A204.1 (cell line): ENCODE data around the gene INAFM2.

Experiments
- FAIRE-seq: peaks from 2 replicates; lab custom pipeline; 2012; peaks lifted over from hg19 to GRCh38; lab: Jason Lieb, UNC

Gene INAFM2

GRCh38 chr15:40287968-40288367, 35.5 kb upstream of the INAFM2 start:
- FAIRE-seq = no peak

- no peak for FAIRE-seq
Measured at GRCh38 chr15:40289140-40289775, 34.2 kb upstream of the INAFM2 start.

- no peak for FAIRE-seq
Measured at GRCh38 chr15:40290545-40290917, 33.0 kb upstream of the INAFM2 start.

- FAIRE-seq = no peak
Measured at GRCh38 chr15:40290918-40291574, 32.4 kb upstream of the INAFM2 start.

GRCh38 chr15:40292246-40292645, 31.2 kb upstream of the INAFM2 start:
- FAIRE-seq = no peak

- FAIRE-seq = no peak
Measured at GRCh38 chr15:40293006-40293405, 30.5 kb upstream of the INAFM2 start.

- FAIRE-seq = no peak
Measured at GRCh38 chr15:40293905-40294895, 29.3 kb upstream of the INAFM2 start.

GRCh38 chr15:40295297-40295696, 28.2 kb upstream of the INAFM2 start:
- FAIRE-seq = no peak

- no peak for FAIRE-seq
Measured at GRCh38 chr15:40295877-40296560, 27.5 kb upstream of the INAFM2 start.

GRCh38 chr15:40296561-40297230, 26.8 kb upstream of the INAFM2 start:
- no peak for FAIRE-seq

GRCh38 chr15:40297356-40297755, 26.1 kb upstream of the INAFM2 start:
- FAIRE-seq = no peak

GRCh38 chr15:40298216-40298935, 25.1 kb upstream of the INAFM2 start:
- FAIRE-seq = no peak

GRCh38 chr15:40300367-40300766, 23.1 kb upstream of the INAFM2 start:
- FAIRE-seq = no peak

GRCh38 chr15:40300771-40301170, 22.7 kb upstream of the INAFM2 start:
- FAIRE-seq = no peak

GRCh38 chr15:40301467-40302179, 21.9 kb upstream of the INAFM2 start:
- no peak for FAIRE-seq

GRCh38 chr15:40302288-40302886, 21.1 kb upstream of the INAFM2 start:
- no peak for FAIRE-seq

- FAIRE-seq = no peak
Measured at GRCh38 chr15:40302981-40303380, 20.5 kb upstream of the INAFM2 start.

- no peak for FAIRE-seq
Measured at GRCh38 chr15:40303576-40303975, 19.9 kb upstream of the INAFM2 start.

- no peak for FAIRE-seq
Measured at GRCh38 chr15:40305281-40305680, 18.2 kb upstream of the INAFM2 start.

- FAIRE-seq = no peak
Measured at GRCh38 chr15:40306371-40306770, 17.1 kb upstream of the INAFM2 start.
